Measurements from ENCODE around the gene ETHE1.
A peak's percentile ranks its signal among the peaks of the same experiment; 100 is the strongest.

The ETHE1 gene

GRCh38 chr19:43465468-43466120 is 61.4 kb downstream of the ETHE1 start, which contains the start of gene LYPD3:
TSS of gene LYPD3 (minus strand) at chr19:43465608. CDS start at chr19:43465571, 37 bp downstream.
- DNase-seq (ENCODE audit: low read depth, low spot score): no peak

GRCh38 chr19:43464134-43464775 is 62.7 kb downstream of the ETHE1 start:
- DNase-seq (ENCODE audit: low read depth, low spot score): no peak

- peak; percentile 82 for DNase-seq (ENCODE audit: low read depth, low spot score)
Observed at GRCh38 chr19:43463381-43464133, 63.4 kb downstream of the ETHE1 start.

GRCh38 chr19:43462785-43463380 is 64.1 kb downstream of the ETHE1 start:
- no peak for DNase-seq (ENCODE audit: low read depth, low spot score)

GRCh38 chr19:43462383-43462782 is 64.6 kb downstream of the ETHE1 start:
- DNase-seq (ENCODE audit: low read depth, low spot score): no peak

- no peak for DNase-seq (ENCODE audit: low read depth, low spot score)
Observed at GRCh38 chr19:43461303-43461702, 65.7 kb downstream of the ETHE1 start.

- no peak for DNase-seq (ENCODE audit: low read depth, low spot score)
Observed at GRCh38 chr19:43460362-43461016, 66.5 kb downstream of the ETHE1 start.

GRCh38 chr19:43457809-43458208 is 69.2 kb downstream of the ETHE1 start:
- DNase-seq (ENCODE audit: low read depth, low spot score): no peak
